CD14-positive monocyte (primary cell): ENCODE data around the gene RARB. TPM values are rescaled to one million over a fixed set of nuclear protein-coding genes. Genes with fewer than 3 reads are reported as not detected.

Experiments used
- DNase-seq, 3 donors: peaks; one replicate each; pipeline ENCODE4 v3.0.0-alpha.2; 2011 to 2022
- H2AFZ ChIP-seq: 2 replicates; pipeline ENCODE4 v1.6.0; 2012; ENCODE audit warnings: mild to moderate bottlenecking, low read depth, low read length, inconsistent platforms; ENCODE audit not compliant: insufficient read depth, poor library complexity, severe bottlenecking
- H3K27ac ChIP-seq, 2 donors: 1 replicate in 1 of 2; 2 replicates in 1 of 2; pipeline ENCODE4 v1.5.1; 2012 to 2013; ENCODE audit warnings: low read length in 2 of 2, control low read depth in 1 of 2, inconsistent platforms in 1 of 2, low read depth in 1 of 2, mild to moderate bottlenecking in 1 of 2
- H3K27me3 ChIP-seq, 2 donors: one replicate each; pipeline versions ENCODE4 v1.6.0 to v1.6.1; 2011 to 2013; ENCODE audit warnings: low read length in 2 of 2; ENCODE audit not compliant: control insufficient read depth in 2 of 2, insufficient read depth in 2 of 2
- H3K36me3 ChIP-seq, 2 donors: replicated peaks in 1 of 2; 1 replicate in 1 of 2; 2 replicates in 1 of 2; pipeline versions ENCODE4 v1.5.1 to v1.6.1; 2012 to 2013; ENCODE audit warnings: low read length in 2 of 2, control low read depth in 1 of 2, inconsistent platforms in 1 of 2, mild to moderate bottlenecking in 1 of 2; ENCODE audit not compliant: insufficient read depth in 2 of 2, control insufficient read depth in 1 of 2
- H3K4me1 ChIP-seq, 2 donors: 1 replicate in 1 of 2; 2 replicates in 1 of 2; pipeline versions ENCODE4 v1.5.1 to v1.6.1; 2012 to 2013; ENCODE audit warnings: low read length in 2 of 2, control low read depth in 1 of 2, inconsistent platforms in 1 of 2, mild to moderate bottlenecking in 1 of 2, moderate library complexity in 1 of 2; ENCODE audit not compliant: insufficient read depth in 2 of 2, control insufficient read depth in 1 of 2
- H3K4me2 ChIP-seq: replicated peaks from 2 replicates; pipeline ENCODE3; 2012; ENCODE audit warnings: low read length, moderate library complexity, mild to moderate bottlenecking; ENCODE audit not compliant: poor library complexity, severe bottlenecking; ENCODE audit errors: extremely low read depth
- H3K4me3 ChIP-seq, 3 experiments: fragments of 200-600 bp in 1 of 3; sonication (generic) in 1 of 3; replicated peaks in 1 of 3; 1 replicate in 2 of 3; 2 replicates in 1 of 3; pipeline ENCODE4 v1.5.1; 2011 to 2013; ENCODE audit warnings: low read length in 3 of 3, mild to moderate bottlenecking in 3 of 3, control low read depth in 2 of 3, low read depth in 2 of 3, inconsistent platforms in 1 of 3, moderate library complexity in 1 of 3
- H3K79me2 ChIP-seq: 2 replicates; pipeline ENCODE4 v1.6.0; 2012; ENCODE audit warnings: mild to moderate bottlenecking, control low read depth, inconsistent platforms, low read length, moderate library complexity; ENCODE audit not compliant: insufficient read depth
- H3K9ac ChIP-seq: 2 replicates; pipeline ENCODE4 v1.6.0; 2017; ENCODE audit warnings: low read length, mild to moderate bottlenecking; ENCODE audit not compliant: insufficient read depth, poor library complexity, severe bottlenecking
- H3K9me3 ChIP-seq, 2 donors: replicated peaks in 1 of 2; 1 replicate in 1 of 2; 2 replicates in 1 of 2; pipeline versions ENCODE4 v1.5.1 to v1.6.1; 2012 to 2013; ENCODE audit warnings: low read length in 2 of 2, control low read depth in 1 of 2; ENCODE audit not compliant: control insufficient read depth in 1 of 2, insufficient read depth in 1 of 2
- H4K20me1 ChIP-seq: 2 replicates; pipeline ENCODE4 v1.6.0; 2012; ENCODE audit warnings: mild to moderate bottlenecking, low read length, control low read depth, moderate library complexity; ENCODE audit not compliant: insufficient read depth
- H3K27ac Mint-ChIP-seq, 7 donors: one replicate each; pipeline ENCODE4 v1.8.0; 2020; ENCODE audit warnings: mild to moderate bottlenecking in 7 of 7, mixed read lengths in 7 of 7, moderate library complexity in 6 of 7, inconsistent platforms in 2 of 7
- H3K27me3 Mint-ChIP-seq, 3 donors: one replicate each; pipeline ENCODE4 v1.8.0; 2021 to 2022; ENCODE audit warnings: low read depth in 3 of 3, mild to moderate bottlenecking in 3 of 3, mixed read lengths in 3 of 3, moderate library complexity in 3 of 3, inconsistent platforms in 1 of 3
- H3K36me3 Mint-ChIP-seq, 2 donors: one replicate each; pipeline ENCODE4 v1.8.0; 2020; ENCODE audit warnings: mixed read lengths in 2 of 2, inconsistent platforms in 1 of 2, mild to moderate bottlenecking in 1 of 2
- H3K4me1 Mint-ChIP-seq: one replicate; pipeline ENCODE4 v1.8.0; 2020; ENCODE audit warnings: mild to moderate bottlenecking, mixed read lengths
- H3K4me3 Mint-ChIP-seq, 2 donors: one replicate each; pipeline ENCODE4 v1.8.0; 2020; ENCODE audit warnings: mild to moderate bottlenecking in 2 of 2, mixed read lengths in 2 of 2, moderate library complexity in 1 of 2
- H3K9me3 Mint-ChIP-seq, 7 donors: one replicate each; pipeline ENCODE4 v1.8.0; 2020 to 2022; ENCODE audit warnings: mixed read lengths in 7 of 7, mild to moderate bottlenecking in 6 of 7, moderate library complexity in 6 of 7, inconsistent platforms in 2 of 7
- WGBS: methylation state at CpG from one replicate; pipeline ENCODE4 v1.1.5; 2013; ENCODE audit warnings: missing lambda C conversion rate; ENCODE audit not compliant: insufficient coverage; 5-methylcytosine and 5-hydroxymethylcytosine counted together
- intact Hi-C, 2 donors: fragments of 100-400 bp; cut with micrococcal nuclease; formaldehyde crosslinking; loops; one replicate each; pipeline versions ENCODE4 v1.15.0 to v1.15.1; 2023
- polyA plus RNA-seq, 3 donors: library from polyadenylated mRNA; depleted of rRNA in 1 of 3; unstranded in 2 of 3; stranded (reverse) in 1 of 3; fragments of 300-500 nt in 2 of 3; fragments of >200 nt in 1 of 3; fragmentation: Illumina TruSeq in 2 of 3; gene quantifications; 1 replicate in 2 of 3; 2 replicates in 1 of 3; pipeline ENCODE4 v1.2.3, GENCODE V29; 2012 to 2021
- TF ChIP-seq, protein P1 (sequence below): fragments of 200-600 bp; IDR thresholded peaks from one replicate; pipeline ENCODE4 v1.8.0; 2022; ENCODE audit warnings: antibody characterized with exemption, mild to moderate bottlenecking

Gene RARB
- polyA plus RNA-seq, 3 donors: not detected

DNA sequence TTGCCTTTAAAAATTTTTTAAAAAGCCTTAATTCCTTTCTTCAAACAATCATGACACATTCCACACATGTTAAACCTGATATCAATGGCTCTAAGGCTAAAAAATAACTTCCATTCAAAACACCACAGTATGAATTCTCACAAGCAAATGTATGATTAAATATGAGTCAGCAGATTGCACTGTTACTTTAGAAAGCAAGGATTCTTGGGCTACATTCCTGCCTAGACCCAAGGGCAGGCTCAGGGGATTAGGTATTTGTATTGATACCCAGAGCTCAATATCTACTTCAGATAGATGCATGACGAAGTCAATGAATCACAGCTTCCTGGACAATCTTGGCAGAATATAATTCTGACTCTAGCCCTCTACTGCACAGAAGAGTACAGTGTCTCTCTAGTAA lies 65.7 kb downstream of the RARB start:
- Histone ChIP-seq H2AFZ (no peak overlapping the region), H3K27me3 (no peaks in the 10 kb centered on the region), H3K79me2 (no peaks in the 10 kb centered on the region), H3K9ac (no peak overlapping the region), H3K4me1 (no peaks in the 10 kb centered on the region), H3K4me3 (no peak overlapping the region), H3K36me3 (no peaks in the 10 kb centered on the region), H3K4me2 (no peak overlapping the region), H3K27ac (no peak overlapping the region), H3K9me3 (peaks cover 14 to 26% of the 10 kb centered on the region in 2 donors), H4K20me1 (no peaks in the 10 kb centered on the region)
- 80% methylated on average over 1 of the region's 1 CpG for WGBS
- Mint-ChIP-seq H3K4me1 (no peaks in the 10 kb centered on the region), H3K27me3 (peaks cover 0 to 1% (median 0%) of the 10 kb centered on the region in 3 donors), H3K4me3 (no peak overlapping the region), H3K9me3 (peaks cover 11 to 36% (median 25%) of the 10 kb centered on the region in 7 donors), H3K36me3 (no peaks in the 10 kb centered on the region), H3K27ac (no peak overlapping the region)
- intact Hi-C loops: no loop called here
- DNase-seq: no peak
- TF ChIP-seq, protein P1, sequence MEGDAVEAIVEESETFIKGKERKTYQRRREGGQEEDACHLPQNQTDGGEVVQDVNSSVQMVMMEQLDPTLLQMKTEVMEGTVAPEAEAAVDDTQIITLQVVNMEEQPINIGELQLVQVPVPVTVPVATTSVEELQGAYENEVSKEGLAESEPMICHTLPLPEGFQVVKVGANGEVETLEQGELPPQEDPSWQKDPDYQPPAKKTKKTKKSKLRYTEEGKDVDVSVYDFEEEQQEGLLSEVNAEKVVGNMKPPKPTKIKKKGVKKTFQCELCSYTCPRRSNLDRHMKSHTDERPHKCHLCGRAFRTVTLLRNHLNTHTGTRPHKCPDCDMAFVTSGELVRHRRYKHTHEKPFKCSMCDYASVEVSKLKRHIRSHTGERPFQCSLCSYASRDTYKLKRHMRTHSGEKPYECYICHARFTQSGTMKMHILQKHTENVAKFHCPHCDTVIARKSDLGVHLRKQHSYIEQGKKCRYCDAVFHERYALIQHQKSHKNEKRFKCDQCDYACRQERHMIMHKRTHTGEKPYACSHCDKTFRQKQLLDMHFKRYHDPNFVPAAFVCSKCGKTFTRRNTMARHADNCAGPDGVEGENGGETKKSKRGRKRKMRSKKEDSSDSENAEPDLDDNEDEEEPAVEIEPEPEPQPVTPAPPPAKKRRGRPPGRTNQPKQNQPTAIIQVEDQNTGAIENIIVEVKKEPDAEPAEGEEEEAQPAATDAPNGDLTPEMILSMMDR: no peak

DNA sequence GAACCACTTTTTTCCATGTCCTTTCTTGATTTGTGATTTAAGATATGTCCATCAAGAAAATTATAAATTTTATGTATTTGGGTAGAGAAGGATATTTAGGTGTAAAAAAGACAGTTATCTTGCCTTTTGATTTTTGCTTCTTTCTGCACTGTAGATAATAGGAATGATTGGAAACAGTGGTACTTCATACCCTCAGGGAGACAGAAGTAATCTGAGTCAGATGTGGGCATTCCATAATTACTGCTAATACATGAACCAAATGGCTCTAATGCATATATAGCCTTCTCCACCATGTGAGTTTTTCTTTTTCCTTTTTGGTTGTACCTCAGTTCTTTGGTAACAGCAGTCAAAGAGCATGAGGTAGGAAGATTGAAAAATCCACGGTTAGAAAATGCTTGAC lies 67.2 kb downstream of the RARB start:
- no peak overlapping the region for H3K27ac ChIP-seq
- H3K9ac ChIP-seq: no peak overlapping the region
- no peaks in the 10 kb centered on the region for H4K20me1 ChIP-seq
- no CpG with 5 or more reads among the region's 1 CpG for WGBS
- H3K27ac Mint-ChIP-seq: no peak overlapping the region
- H3K9me3 Mint-ChIP-seq: peaks cover 11 to 36% (median 25%) of the 10 kb centered on the region in 7 donors
- no peak for DNase-seq
- intact Hi-C loops: no loop called here
- no peaks in the 10 kb centered on the region for H3K79me2 ChIP-seq
- no peaks in the 10 kb centered on the region for H3K4me1 ChIP-seq
- no peak overlapping the region for H2AFZ ChIP-seq
- no peaks in the 10 kb centered on the region for H3K27me3 ChIP-seq
- H3K36me3 ChIP-seq: no peaks in the 10 kb centered on the region
- H3K4me2 ChIP-seq: no peak overlapping the region
- no peaks in the 10 kb centered on the region for H3K36me3 Mint-ChIP-seq
- H3K4me1 Mint-ChIP-seq: no peaks in the 10 kb centered on the region
- no peak overlapping the region for H3K4me3 Mint-ChIP-seq
- H3K9me3 ChIP-seq: peaks cover 14 to 26% of the 10 kb centered on the region in 2 donors
- TF ChIP-seq, protein P1: no peak
- H3K27me3 Mint-ChIP-seq: peaks cover 0 to 1% (median 0%) of the 10 kb centered on the region in 3 donors
- H3K4me3 ChIP-seq: no peak overlapping the region
